ENCODE results near the gene NR6A1. TPM values are rescaled to one million over a fixed set of nuclear protein-coding genes. Genes with fewer than 3 reads are reported as not detected.

Gene NR6A1
- total RNA-seq, 1 experiment from 2014 or later = 164 TPM

Small RNA genes lying within 50 kb of the gene (microRNA-seq; reads per million reads assigned to microRNA genes)
- 8.0 reads per million, percentile 22 among the genes with 10 or more reads in this experiment for gene MIR181A2 (ENCODE audit: borderline number of aligned reads)
- gene MIR181B2 (ENCODE audit: borderline number of aligned reads) = 27.2 reads per million, percentile 44 among the genes with 10 or more reads in this experiment

Other genes with a start within 250 kb of the NR6A1 start
- gene OLFML2A, start 5.8 kb upstream of the NR6A1 start, total RNA-seq (2021) = 6.7 to 11.6 TPM (median 11.2 TPM) in 3 replicates
- gene WDR38, start 82.1 kb upstream of the NR6A1 start, total RNA-seq (2021) = not detected in 3 replicates
- 1,710 to 1,958 TPM (median 1,927 TPM) in 3 replicates for gene RPL35, start 90.6 kb upstream of the NR6A1 start, total RNA-seq (2021)
- gene ARPC5L, start 90.8 kb upstream of the NR6A1 start, total RNA-seq (2021) = 40.0 to 47.2 TPM (median 40.5 TPM) in 3 replicates
- 8.7 to 11.6 TPM (median 9.6 TPM) in 3 replicates for gene GOLGA1, start 169.8 kb upstream of the NR6A1 start, total RNA-seq (2021)

All from WTC11 (cell line).